DMS79 (cell line): ENCODE measurements around the gene PCBD2.

ENCODE experiments used
- DNase-seq: peaks from one replicate; lab custom pipeline; 2025; lab: John Stamatoyannopoulos, UW

PCBD2 gene

DNA sequence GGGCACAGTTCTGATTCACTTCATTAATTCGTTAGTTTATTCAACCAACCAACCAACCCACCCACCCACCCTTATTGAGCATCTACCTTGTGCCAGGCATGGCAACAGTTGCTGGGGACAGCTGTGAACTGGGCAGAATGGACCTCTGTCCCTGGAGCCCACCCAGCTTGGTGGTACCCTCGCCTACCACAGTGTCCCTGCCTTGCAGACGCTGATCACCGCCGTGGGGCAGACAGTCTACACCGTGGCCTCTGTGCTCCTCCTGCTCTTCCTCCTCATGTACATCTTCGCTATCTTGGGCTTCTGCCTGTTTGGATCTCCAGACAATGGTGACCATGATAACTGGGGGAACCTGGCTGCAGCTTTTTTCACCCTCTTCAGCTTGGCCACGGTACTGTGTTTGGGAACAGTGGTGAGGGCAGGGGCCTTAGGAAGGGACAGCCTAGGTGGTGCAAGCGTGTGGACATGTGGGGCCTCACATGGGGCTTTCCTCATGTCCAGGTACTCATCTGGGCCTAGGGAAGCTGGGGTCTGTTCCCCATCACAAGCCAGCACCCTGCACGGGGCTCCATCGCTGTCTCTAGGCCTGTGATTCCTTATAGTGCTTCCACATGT, 102.9 kb downstream of the PCBD2 start:
- DNase-seq = no peak

DNA sequence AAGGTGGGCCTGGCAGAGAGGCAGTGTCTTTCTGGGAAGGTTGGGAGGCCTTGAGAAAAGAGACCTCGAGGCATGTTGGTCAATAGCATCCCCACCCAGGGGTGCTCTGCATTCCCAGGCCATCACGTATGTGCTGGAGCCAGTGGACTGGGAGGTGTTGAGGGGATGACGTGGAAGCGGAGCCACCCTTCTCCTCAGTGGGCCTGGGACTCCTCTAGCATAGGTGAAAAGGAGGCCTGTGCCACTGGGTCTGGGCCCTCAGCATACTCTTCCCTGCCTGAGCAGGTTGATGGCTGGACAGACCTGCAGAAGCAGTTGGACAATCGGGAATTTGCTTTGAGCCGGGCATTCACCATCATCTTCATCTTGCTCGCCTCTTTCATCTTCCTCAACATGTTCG, 103.6 kb downstream of the PCBD2 start:
- no peak for DNase-seq

DNA sequence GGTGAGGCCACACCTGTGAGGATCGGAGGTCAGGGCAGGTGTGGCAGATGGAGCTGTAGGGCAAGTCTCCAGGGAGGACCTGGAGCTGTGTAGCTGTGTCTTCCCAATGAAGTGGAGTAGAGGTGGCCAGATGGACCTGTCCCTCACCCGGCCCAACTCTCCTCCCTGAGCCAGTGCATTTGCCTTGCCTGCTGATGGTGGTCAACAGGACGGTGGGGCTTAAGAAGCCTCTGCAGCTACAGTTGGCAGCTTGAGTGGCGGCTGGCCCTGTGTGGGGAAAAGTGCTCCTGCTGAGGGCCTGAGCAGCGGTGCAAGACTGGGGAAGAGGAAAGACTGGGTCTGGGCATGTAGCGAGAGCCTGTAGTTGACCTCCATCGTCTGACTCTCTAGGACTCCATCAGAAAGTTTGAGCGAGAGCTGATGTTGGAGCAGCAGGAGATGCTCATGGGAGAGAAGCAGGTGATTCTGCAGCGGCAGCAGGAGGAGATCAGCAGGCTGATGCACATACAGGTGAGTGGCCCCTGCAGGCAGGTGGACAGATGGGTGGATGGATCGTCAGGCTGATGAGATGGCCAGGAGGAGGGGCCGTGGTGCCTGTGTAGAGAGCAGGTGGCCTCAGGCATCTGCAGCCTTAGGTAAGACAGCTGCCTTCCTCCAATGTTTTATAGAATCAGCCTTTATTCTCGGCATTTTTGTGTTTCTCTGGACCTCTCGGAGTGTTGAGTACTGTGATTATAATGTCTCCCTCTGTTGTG, 104.2 kb downstream of the PCBD2 start:
- DNase-seq = no peak

GRCh38 chr5:135009736-135010501, 105.0 kb downstream of the PCBD2 start:
- no peak for DNase-seq

DNA sequence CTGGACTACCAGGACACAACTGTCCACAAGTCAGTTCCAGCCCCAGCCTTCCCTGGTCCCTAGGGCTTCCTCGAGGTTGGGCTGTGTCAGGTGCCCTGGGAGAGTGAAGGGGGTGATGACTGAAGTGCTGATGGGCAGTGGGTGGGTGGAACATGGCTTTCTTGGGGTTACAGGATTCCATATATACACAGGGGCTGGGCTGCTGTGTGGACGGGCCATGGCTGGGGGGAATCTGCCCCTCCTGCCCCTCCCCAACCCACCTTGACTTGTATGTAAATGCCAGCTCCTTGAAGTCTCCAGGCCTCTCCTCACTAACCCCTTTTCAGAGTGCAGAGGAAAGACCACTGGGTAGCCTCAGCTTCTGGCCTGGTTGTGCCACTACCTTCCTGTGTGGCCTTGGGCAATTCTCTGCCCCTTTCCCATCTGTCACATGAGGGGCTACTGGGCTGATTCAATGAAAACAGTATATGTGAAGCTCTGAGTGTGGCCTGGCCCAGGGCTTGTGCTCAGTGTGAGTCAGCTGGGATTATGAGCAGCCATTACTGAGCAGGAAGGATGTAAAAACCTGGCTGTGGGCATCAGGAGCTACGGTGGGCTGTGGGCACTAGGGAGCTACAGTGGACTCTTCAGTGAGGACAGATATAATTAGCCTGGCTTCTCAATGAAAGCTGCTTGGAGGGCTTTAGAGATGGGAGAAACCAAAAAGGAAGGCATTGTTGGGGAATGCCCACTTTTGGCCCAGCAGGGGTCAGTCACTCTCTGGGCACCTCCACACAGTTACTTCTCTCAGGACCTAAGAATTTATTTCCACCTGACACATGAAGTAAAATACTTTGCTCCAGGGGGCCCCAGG, 105.8 kb downstream of the PCBD2 start:
- DNase-seq = no peak

- DNase-seq = no peak
These were observed 106.6 kb downstream of the PCBD2 start for GRCh38 chr5:135011355-135012032.

GRCh38 chr5:135012033-135012588, 107.2 kb downstream of the PCBD2 start:
- DNase-seq = no peak
